HepG2 (cell line): ENCODE results near the gene NFATC2. TPM values are rescaled to one million over a fixed set of nuclear protein-coding genes. Genes with fewer than 3 reads are reported as not detected.

Experiments
- CBX1 ChIP-seq: IDR thresholded peaks from one replicate; pipeline ENCODE4 v1.6.1; 2016; ENCODE audit warnings: antibody characterized with exemption, low read depth
- CREB1 ChIP-seq, 2 experiments: fragments of 450-650 bp in 1 of 2; IDR thresholded peaks; 2 replicates each; pipeline ENCODE4 v1.6.1; 2016 to 2017; ENCODE audit warnings: control low read depth in 1 of 2, mild to moderate bottlenecking in 1 of 2, missing compliant biosample characterization in 1 of 2, missing genetic modification characterization in 1 of 2
- FOXC1 ChIP-seq: sonication (generic); formaldehyde crosslinking; IDR thresholded peaks from 2 replicates; pipeline ENCODE4 v1.8.0; 2022; ENCODE audit warnings: mild to moderate bottlenecking, missing genetic modification reagents, borderline replicate concordance
- HNF4G ChIP-seq, 2 experiments: sonication (generic) in 1 of 2; formaldehyde crosslinking in 1 of 2; IDR thresholded peaks; 2 replicates each; pipeline versions ENCODE4 v1.4.0 to v1.6.1; 2011 to 2020; ENCODE audit warnings: borderline replicate concordance in 2 of 2, low read depth in 2 of 2, mild to moderate bottlenecking in 2 of 2, low read length in 1 of 2, missing genetic modification reagents in 1 of 2, moderate library complexity in 1 of 2
- HOXA7 ChIP-seq: sonication (generic); formaldehyde crosslinking; IDR thresholded peaks from 2 replicates; pipeline ENCODE4 v1.8.1; 2022; ENCODE audit warnings: mild to moderate bottlenecking, missing genetic modification reagents, moderate library complexity
- JUND ChIP-seq: sonication (generic); formaldehyde crosslinking; IDR thresholded peaks from 2 replicates; pipeline ENCODE4 v1.8.0; 2022; ENCODE audit warnings: mild to moderate bottlenecking, missing genetic modification reagents
- KLF12 ChIP-seq: sonication (generic); formaldehyde crosslinking; IDR thresholded peaks from 2 replicates; pipeline ENCODE4 v1.4.0; 2020; ENCODE audit warnings: missing genetic modification reagents, borderline replicate concordance
- MEF2D ChIP-seq: sonication (generic); formaldehyde crosslinking; IDR thresholded peaks from 2 replicates; pipeline ENCODE4 v1.5.1; 2020; ENCODE audit warnings: mild to moderate bottlenecking, missing genetic modification reagents
- SKIL ChIP-seq: sonication (generic); formaldehyde crosslinking; IDR thresholded peaks from 2 replicates; pipeline ENCODE4 v1.8.0; 2022; ENCODE audit warnings: missing genetic modification reagents, mild to moderate bottlenecking, moderate library complexity, borderline replicate concordance
- SSRP1 ChIP-seq: IDR thresholded peaks from 2 replicates; pipeline ENCODE4 v1.6.1; 2016; ENCODE audit warnings: control low read depth
- THYN1 ChIP-seq: sonication (generic); formaldehyde crosslinking; IDR thresholded peaks from 2 replicates; pipeline ENCODE4 v1.8.1; 2023; ENCODE audit warnings: low read depth, mild to moderate bottlenecking, moderate library complexity, missing genetic modification reagents, borderline replicate concordance
- ZFX ChIP-seq: sonication (generic); formaldehyde crosslinking; IDR thresholded peaks from 2 replicates; pipeline ENCODE4 v1.4.0; 2020; ENCODE audit warnings: mild to moderate bottlenecking, low read depth, missing genetic modification reagents, moderate library complexity
- ZMAT3 ChIP-seq: sonication (generic); formaldehyde crosslinking; conservative IDR thresholded peaks from 2 replicates; pipeline ENCODE4 v1.7.0; 2021; ENCODE audit warnings: missing genetic modification reagents
- ZMYM3 ChIP-seq: sonication (generic); formaldehyde crosslinking; IDR thresholded peaks from 2 replicates; pipeline ENCODE4 v1.5.1; 2020; ENCODE audit warnings: mild to moderate bottlenecking, missing genetic modification reagents
- ZNF331 ChIP-seq: sonication (generic); formaldehyde crosslinking; IDR thresholded peaks from 2 replicates; pipeline ENCODE4 v1.4.0; 2020; ENCODE audit warnings: missing genetic modification reagents
- ZNF749 ChIP-seq: sonication (generic); formaldehyde crosslinking; IDR thresholded peaks from 2 replicates; pipeline ENCODE4 v1.8.0; 2022; ENCODE audit warnings: mild to moderate bottlenecking, missing genetic modification reagents, moderate library complexity, borderline replicate concordance
- polyA plus RNA-seq, 8 experiments: library from polyadenylated mRNA; depleted of rRNA in 3 of 8; stranded (reverse) in 7 of 8; unstranded in 1 of 8; fragments of >200 nt; fragmentation: Illumina TruSeq in 4 of 8; extraction: Trizol in 4 of 8; gene quantifications; 2 replicates each; pipeline versions ENCODE4 v1.2.1 to v1.2.3, GENCODE V29; 2011 to 2016; ENCODE audit warnings: low read depth in 4 of 8, missing spikeins in 1 of 8, mixed read lengths in 1 of 8; ENCODE audit not compliant: insufficient read depth in 1 of 8
- total RNA-seq, 5 experiments: library from RNA; depleted of rRNA; stranded (reverse); fragments of >200 nt; fragmentation: Illumina TruSeq; extraction: Trizol; gene quantifications; 2 replicates each; pipeline ENCODE4 v1.2.3, GENCODE V29; 2016; ENCODE audit warnings: low read depth in 1 of 5
- TF ChIP-seq, protein P1 (sequence below): sonication (generic); formaldehyde crosslinking; IDR thresholded peaks from 2 replicates; pipeline ENCODE4 v1.4.0; 2020; ENCODE audit warnings: missing genetic modification reagents
- TF ChIP-seq, protein P2 (sequence below): sonication (generic); formaldehyde crosslinking; IDR thresholded peaks from 2 replicates; pipeline ENCODE4 v1.8.0; 2022; ENCODE audit warnings: missing genetic modification reagents, low read depth, mild to moderate bottlenecking, borderline replicate concordance

The NFATC2 gene
- total and polyA plus RNA-seq, 2 of the 13 experiments (the other 11 are each of a cell fraction or from before 2014, with no cell fraction given), result 1.9 to 3.3 TPM

- TF ChIP-seq ZFX (peak; percentile 75), HOXA7 (CRISPR knock-in tag) (no peak), JUND (CRISPR knock-in tag) (no peak), THYN1 (no peak), SSRP1 (CRISPR knock-in tag) (no peak), SKIL (CRISPR knock-in tag) (no peak), KLF12 (CRISPR knock-in tag) (no peak), ZMYM3 (peak; percentile 52; the same call in 1 of the 2 replicates), ZNF331 (CRISPR knock-in tag) (peak; percentile 43), CBX1 (no peak), HNF4G (IDR thresholded peaks at IDR 0.05; ENCODE audit: borderline replicate concordance, low read depth, low read length) (peak; percentile 68), HNF4G (CRISPR knock-in tag; IDR thresholded peaks at IDR 0.05; ENCODE audit: borderline replicate concordance, low read depth) (peak; percentile 46; the same call in 1 of the 2 replicates), FOXC1 (CRISPR knock-in tag) (no peak), ZNF749 (CRISPR knock-in tag) (no peak), MEF2D (0 out of 2 replicates have a peak, but pooled peaks have one; percentile 31), ZMAT3 (CRISPR knock-in tag) (no peak), CREB1 (IDR thresholded peaks at IDR 0.05) (peak; percentile 31; the same call in 1 of the 2 replicates), CREB1 (CRISPR knock-in tag; IDR thresholded peaks at IDR 0.05) (no peak)
- TF ChIP-seq, protein P1, sequence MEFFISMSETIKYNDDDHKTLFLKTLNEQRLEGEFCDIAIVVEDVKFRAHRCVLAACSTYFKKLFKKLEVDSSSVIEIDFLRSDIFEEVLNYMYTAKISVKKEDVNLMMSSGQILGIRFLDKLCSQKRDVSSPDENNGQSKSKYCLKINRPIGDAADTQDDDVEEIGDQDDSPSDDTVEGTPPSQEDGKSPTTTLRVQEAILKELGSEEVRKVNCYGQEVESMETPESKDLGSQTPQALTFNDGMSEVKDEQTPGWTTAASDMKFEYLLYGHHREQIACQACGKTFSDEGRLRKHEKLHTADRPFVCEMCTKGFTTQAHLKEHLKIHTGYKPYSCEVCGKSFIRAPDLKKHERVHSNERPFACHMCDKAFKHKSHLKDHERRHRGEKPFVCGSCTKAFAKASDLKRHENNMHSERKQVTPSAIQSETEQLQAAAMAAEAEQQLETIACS (CRISPR knock-in tag), result no peak
- TF ChIP-seq, protein P2, sequence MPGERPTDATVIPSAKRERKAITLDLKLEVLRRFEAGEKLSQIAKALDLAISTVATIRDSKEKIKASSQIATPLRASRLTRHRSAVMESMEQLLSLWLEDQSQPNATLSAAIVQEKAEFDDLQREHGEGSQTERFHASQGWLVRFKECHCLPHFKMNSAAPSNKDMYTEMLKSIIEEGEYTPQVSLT (CRISPR knock-in tag), result no peak
- TF ChIP-seq, all 625 proteins: peak for 81
Observed at GRCh38 chr20:51508780-51509179, 33.7 kb downstream of the NFATC2 start (continued).
